Stimulated activated CD4-positive, alpha-beta T cell treated with anti-CD3 and anti-CD28 coated beads, Interleukin-4, amount 100 ng/mL, for 4 hours (primary cell): Measurements from ENCODE around the gene TRIM24.
"Not testable (repeated sequence)": the region's sequence is repeated elsewhere in the genome, so short reads cannot be mapped to it uniquely, and the experiment has no call there.

ENCODE experiments used
- DNase-seq, 2 experiments: peaks; one replicate each; pipeline ENCODE4 v3.0.0-alpha.2; 2020

The TRIM24 gene

GRCh38 chr7:138460176-138460648 lies at the start of gene TRIM24:
Gene TRIM24 (plus strand): TSS chr7:138460259. CDS start chr7:138460549, 290 bp downstream.
- peak in 1 of 2 experiments; percentile 96 for DNase-seq

- DNase-seq = not testable (repeated sequence)
Measured at GRCh38 chr7:138412077-138412476, 48.0 kb upstream of the TRIM24 start.

- not testable (repeated sequence) for DNase-seq
Measured at GRCh38 chr7:138412921-138413320, 47.1 kb upstream of the TRIM24 start.

- no peak for DNase-seq
Measured at GRCh38 chr7:138417078-138417700, 42.9 kb upstream of the TRIM24 start.

GRCh38 chr7:138417764-138418163 lies 42.3 kb upstream of the TRIM24 start:
- DNase-seq = no peak

GRCh38 chr7:138418403-138418802 lies 41.7 kb upstream of the TRIM24 start:
- not testable (repeated sequence) for DNase-seq

- no peak for DNase-seq
Measured at GRCh38 chr7:138425026-138425425, 35.0 kb upstream of the TRIM24 start.

GRCh38 chr7:138429577-138430250 lies 30.3 kb upstream of the TRIM24 start:
- DNase-seq = no peak

GRCh38 chr7:138431517-138431916 lies 28.5 kb upstream of the TRIM24 start:
- no peak for DNase-seq

- no peak for DNase-seq
Measured at GRCh38 chr7:138433583-138434443, 26.2 kb upstream of the TRIM24 start.

GRCh38 chr7:138434597-138435019 lies 25.5 kb upstream of the TRIM24 start:
- DNase-seq = no peak

- no peak for DNase-seq
Measured at GRCh38 chr7:138435231-138435919, 24.7 kb upstream of the TRIM24 start.

- DNase-seq = no peak
Measured at GRCh38 chr7:138436388-138436787, 23.7 kb upstream of the TRIM24 start.

- DNase-seq = no peak
Measured at GRCh38 chr7:138440460-138440859, 19.6 kb upstream of the TRIM24 start.

GRCh38 chr7:138442822-138443221 lies 17.2 kb upstream of the TRIM24 start:
- DNase-seq = no peak

- peak; percentile 17 to 40 for DNase-seq
Measured at GRCh38 chr7:138449580-138449979, 10.5 kb upstream of the TRIM24 start.

GRCh38 chr7:138455609-138456008 lies 4.5 kb upstream of the TRIM24 start:
- DNase-seq = no peak

GRCh38 chr7:138456220-138456619 lies 3.8 kb upstream of the TRIM24 start:
- DNase-seq = no peak

GRCh38 chr7:138458576-138459412 lies 1.3 kb upstream of the TRIM24 start:
- no peak for DNase-seq

GRCh38 chr7:138459413-138460175 lies 465 bp upstream of the TRIM24 start:
- DNase-seq = peak in 1 of 2 experiments; percentile 98
